SK-N-SH treated with all-trans-retinoic acid at 6 μM for 48 hours (cell line): Measurements from ENCODE around the gene L3MBTL1.

Experiments used
- ARNTL ChIP-seq: fragments of 450-650 bp; formaldehyde crosslinking; IDR thresholded peaks from 2 replicates; pipeline ENCODE4 v1.5.0; 2020; ENCODE audit warnings: low read depth, mild to moderate bottlenecking, moderate library complexity, borderline replicate concordance
- BACH2 ChIP-seq: fragments of 250-450 bp; sonication (Bioruptor Pico); IDR thresholded peaks from 2 replicates; pipeline ENCODE4 v1.9.0; 2021; ENCODE audit warnings: mild to moderate bottlenecking, borderline replicate concordance
- CREB5 ChIP-seq: fragments of 250-450 bp; sonication (Bioruptor Pico); IDR thresholded peaks from 2 replicates; pipeline ENCODE4 v1.5.1; 2020; ENCODE audit warnings: low read depth, mild to moderate bottlenecking, moderate library complexity
- ISL1 ChIP-seq: fragments of 250-450 bp; sonication (Bioruptor Pico); IDR thresholded peaks from 2 replicates; pipeline ENCODE4 v2.1.2; 2022; ENCODE audit warnings: mild to moderate bottlenecking, moderate library complexity
- RARB ChIP-seq: fragments of 250-450 bp; sonication (Bioruptor Pico); IDR thresholded peaks from 2 replicates; pipeline ENCODE4 v1.8.0; 2021; ENCODE audit warnings: mild to moderate bottlenecking, moderate library complexity
- ZFP30 ChIP-seq: fragments of 450-650 bp; formaldehyde crosslinking; IDR thresholded peaks from 2 replicates; pipeline ENCODE4 v1.5.0; 2022; ENCODE audit warnings: mild to moderate bottlenecking, moderate library complexity
- ZNF565 ChIP-seq: fragments of 450-650 bp; formaldehyde crosslinking; conservative IDR thresholded peaks from 2 replicates; pipeline ENCODE4 v1.5.0; 2020; ENCODE audit warnings: low read depth, mild to moderate bottlenecking, moderate library complexity

GRCh38 chr20:43572891-43573290 lies 65.4 kb downstream of the L3MBTL1 start:
- TF ChIP-seq ZNF565 (CRISPR knock-in tag) = no peak
- no peak for TF ChIP-seq ISL1
- TF ChIP-seq BACH2 (CRISPR knock-in tag) = no peak
- no peak for TF ChIP-seq ARNTL (CRISPR knock-in tag)
- TF ChIP-seq RARB (CRISPR knock-in tag) = no peak
- TF ChIP-seq ZFP30 (CRISPR knock-in tag) = no peak
- no peak for TF ChIP-seq CREB5
